DMS153 treated with DMSO at 0.1 percent for 48 hours (cell line): Measurements from ENCODE around the gene ABR.
"Not testable (repeated sequence)": the region's sequence is repeated elsewhere in the genome, so short reads cannot be mapped to it uniquely, and the experiment has no call there.

Experiments
- DNase-seq: peaks from one replicate; lab custom pipeline; 2025; ENCODE audit not compliant: unreplicated experiment; lab: John Stamatoyannopoulos, UW

Gene ABR

DNA sequence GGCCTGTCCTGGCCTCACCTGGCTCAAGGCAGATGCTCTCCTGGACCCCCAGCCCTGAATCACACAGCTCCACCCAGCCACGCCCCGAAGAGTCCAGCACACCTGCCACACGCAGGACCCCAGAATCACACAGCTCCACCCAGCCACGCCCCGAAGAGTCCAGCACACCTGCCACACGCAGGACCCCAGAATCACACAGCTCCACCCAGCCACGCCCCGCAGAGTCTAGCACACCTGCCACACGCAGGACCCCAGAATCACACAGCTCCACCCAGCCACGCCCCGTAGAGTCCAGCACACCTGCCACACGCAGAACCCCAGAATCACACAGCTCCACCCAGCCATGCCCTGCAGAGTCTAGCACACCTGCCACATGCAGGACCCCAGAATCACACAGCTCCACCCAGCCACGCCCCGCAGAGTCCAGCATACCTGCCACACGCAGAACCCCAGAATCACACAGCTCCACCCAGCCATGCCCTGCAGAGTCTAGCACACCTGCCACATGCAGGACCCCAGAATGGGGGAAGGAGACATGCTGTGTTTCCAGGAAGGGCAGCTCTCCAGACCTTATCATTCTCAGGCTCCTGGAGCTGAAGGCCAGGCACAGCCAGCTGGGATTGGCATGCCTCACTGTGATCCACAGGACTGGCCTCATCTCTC, 105.7 kb downstream of the ABR start:
- DNase-seq = not testable (repeated sequence)

DNA sequence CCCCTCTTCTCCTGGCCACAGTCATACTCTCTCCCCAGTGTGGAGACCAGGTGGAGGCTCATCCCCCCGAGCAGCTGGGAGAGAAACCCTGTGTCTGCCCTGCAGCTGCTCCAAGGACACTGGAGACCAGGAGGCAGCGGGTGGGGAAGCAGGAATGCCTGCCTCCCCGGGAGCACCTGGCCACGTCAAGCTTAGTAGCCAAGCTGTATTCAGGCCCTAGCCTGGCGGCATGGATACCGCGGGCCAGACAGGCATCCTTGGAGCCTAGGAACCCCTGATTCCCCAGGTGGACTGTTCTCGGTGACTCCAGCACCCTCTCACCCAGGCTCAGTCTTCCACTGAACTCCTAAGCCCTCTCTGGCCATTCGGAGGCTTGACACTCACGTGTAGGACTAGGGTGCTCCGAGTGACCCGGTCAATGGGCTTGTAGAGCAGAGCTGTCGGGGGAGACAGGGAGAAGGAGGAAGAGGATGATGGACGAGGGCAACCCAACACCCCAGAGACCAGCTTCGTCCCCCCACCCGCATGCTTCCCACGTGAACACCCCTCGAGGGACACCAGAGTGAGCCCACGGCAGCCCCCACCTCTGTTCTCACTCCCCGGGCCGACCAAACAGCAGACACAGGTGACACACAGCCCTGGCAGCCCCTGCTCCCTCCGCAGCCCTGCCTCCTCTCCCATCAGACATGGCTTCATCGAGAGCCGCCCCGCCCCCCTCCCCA, 106.4 kb downstream of the ABR start:
- DNase-seq = no peak

DNA sequence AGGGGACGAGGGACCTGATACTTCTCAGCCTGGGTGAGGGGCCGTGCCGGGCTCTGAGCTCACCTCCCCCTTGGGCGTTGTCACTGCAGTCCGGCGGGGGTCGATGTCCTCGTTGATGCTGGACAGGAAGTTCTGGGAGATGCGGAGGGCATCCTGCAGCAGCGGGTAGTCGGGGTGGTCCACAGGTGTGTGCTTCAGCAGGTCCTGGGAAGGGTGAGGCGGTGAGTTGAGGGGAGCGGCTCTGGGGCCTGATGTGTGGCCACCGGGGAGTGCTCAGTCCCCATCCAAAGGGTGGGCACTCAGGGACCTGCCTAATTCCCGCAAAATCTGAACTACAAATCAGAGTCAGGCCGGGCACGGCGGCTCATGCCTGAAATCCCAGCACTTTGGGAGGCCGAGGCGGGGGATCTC, 107.2 kb downstream of the ABR start:
- DNase-seq = no peak

DNA sequence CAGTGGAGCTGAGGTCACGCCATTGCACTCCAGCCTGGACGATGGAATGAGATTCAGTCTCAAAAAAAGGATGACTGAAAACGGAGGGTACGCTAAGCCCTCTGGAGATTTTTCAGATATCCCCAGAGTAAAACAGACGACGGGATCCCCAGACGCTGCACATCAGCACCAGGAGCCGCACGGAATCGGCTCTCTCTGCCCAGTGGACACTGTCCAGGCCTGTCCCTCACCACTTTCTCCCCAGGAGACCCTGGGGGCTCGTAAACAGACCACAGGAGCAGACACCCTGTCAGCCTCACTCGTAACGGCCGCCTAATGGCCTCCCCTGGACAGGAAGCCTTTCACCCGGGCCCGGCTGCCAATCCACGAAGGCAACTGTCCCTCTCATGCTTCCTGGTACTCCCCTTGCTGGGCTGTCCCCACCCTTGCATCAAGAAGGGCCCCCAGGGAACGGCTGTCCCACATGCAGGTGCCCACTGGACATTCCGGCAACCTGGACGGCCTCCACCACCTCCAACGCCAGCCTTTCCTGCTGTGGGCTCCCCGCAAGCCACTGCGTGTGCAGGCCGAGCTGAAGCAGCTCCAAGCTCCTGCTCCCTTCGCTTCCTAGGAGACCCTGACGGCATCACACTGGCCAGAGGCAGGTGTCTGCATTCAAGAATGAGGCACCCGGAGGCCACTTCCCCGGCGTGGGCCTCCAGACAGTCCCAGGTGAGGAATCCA, 108.5 kb downstream of the ABR start:
- no peak for DNase-seq

DNA sequence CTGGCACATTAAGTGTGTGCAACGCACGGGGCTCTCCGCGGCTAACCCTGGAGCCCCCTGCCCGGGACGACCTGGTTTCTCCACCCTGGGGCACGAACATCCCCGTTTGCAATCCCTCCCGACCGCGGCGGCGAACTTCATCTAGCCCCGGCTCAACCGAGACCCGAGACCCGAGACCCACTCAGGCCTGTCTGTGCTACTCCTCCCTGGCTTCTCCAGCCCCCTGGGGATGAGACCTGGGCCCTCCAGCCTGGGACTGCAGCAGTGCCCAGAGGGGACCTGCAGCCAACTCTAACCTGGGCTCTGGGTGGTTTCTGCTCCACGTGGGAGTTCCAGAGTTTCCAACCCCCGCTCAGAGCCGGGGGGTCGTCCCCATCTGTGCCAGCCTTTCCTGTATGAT, 109.4 kb downstream of the ABR start:
- DNase-seq = no peak

DNA sequence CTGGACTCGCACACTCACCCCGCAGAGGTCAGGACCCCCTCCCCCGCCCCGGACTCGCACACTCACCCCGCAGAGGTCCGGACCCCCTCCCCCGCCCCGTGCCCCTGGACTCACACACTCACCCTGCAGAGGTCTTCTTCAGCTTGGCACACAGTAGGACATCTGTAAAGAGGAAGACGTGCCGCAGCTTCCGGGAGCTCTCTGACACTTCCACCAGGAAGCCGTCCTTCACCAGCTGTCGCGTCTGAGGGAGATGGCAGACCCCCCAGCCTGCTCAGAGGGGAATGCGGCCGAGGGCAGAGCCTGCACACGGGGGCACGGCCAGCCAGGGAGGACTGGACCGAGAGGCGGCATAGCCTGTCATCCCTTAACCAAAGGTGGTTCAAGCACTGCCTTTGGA, 109.9 kb downstream of the ABR start:
- DNase-seq = no peak

DNA sequence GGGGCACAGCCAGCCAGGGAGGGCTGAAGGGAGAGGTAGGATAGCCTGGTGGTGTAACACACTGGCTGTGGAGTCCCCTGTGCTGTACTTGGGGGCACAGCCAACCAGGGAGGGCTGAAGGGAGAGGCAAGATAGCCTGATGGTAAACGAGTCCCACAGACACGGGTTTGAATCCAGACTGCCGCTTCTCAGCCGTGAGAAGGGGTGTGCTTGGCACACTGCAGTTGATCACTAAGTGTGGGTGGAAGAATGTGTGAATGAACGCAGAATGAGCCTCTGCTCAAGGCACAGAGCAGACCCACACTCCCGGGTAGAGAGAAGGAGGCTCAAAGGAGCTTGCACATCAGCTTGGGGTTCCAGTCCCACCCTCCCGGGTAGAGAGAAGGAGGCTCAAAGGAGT, 111.4 kb downstream of the ABR start:
- DNase-seq = no peak

DNA sequence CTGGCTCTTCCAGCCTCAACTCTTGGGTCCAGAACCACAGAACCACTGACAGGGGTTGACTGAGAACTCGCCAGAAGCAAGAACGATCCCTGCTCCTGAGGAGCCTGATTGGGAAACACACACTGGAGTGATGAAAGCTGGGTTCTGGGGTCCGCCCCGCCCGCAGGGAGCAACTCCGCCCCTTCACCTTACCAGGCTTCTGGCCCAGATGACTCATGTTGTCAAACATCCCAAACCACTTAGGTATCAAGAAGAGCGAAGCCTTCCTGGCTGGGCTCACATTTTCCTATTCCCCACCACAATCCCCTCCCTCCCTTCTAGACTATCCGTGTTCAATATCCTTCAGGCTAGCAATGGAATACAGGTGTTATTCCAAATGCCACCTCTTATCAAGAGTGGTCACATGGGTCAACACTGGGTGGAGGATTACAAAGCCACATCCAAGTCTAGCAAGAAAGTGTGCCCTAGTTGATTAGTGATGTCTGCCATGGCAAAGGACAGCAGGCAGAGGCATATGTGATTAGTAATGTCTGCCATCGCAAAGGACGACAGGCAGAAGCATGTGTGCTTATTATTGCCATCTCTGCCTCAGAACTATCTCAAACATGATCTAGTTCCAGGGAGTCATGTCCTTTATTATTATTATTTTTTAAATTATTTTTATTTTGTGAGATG, 112.4 kb downstream of the ABR start:
- DNase-seq = no peak

DNA sequence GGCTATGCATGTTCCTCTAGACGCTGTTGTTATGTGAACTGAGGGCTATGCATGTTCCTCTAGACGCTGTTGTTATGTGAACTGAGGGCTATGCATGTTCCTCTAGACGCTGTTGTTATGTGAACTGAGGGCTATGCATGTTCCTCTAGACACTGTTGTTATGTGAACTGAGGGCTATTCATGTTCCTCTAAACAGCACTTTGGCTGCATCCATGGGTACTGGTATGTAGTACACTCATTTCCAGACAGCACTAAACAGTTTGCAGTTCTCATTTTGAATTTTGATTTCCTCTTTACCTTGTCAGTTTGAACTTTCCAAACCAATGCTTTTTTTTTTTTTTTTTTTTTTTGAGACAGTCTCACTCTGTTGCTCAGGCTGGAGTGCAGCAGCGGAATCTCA, 114.4 kb downstream of the ABR start:
- DNase-seq = not testable (repeated sequence)

DNA sequence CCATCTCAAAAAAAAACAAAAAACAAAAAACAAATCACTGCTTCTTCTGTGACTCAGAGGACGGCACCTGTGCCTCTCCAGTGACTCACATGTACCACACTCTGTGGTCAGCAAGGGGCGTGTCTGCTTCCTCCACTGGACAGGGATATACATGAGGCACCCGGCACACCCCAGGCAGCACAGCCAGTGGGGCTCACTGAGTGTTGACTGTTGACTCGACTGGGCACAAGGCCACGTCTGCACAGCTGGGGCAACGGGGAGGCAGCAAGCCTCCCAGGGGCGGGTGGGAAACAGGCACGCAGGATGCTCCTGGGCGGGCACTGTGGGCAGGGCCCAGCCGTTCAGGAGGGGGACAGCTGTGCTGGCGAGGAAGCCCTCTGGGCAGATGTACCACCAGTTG, 118.8 kb downstream of the ABR start:
- no peak for DNase-seq

DNA sequence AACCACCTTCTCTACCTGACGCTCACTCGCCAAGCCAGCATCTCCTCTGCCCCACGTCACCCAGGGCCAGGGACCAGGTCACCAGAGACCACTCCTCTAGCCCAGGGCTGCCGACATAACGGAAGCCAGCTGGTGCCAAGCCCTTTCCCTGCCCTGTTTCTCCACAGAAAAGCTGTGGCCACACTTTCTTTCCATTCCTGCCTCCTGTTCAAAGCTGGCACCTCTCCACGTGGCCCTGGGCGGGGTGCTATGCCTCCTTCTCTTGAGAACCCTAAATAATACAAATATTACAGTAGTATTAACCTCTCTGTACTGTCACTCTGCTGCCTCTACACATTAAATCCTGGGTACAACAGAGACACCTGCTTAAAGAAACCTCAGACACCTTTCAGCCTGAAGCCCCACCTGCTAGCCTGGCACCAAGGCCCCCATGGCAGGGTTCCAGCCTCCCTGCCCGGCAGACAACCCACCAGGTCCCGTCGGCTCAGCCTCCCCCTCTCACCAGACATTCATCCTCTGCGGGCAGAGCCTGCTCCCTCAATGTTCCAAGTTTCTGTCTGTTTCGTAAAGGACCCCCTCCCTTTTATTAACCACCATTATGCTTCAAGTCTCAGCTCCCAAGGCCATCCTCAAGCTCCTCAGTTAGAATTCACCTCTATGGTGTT, 120.5 kb downstream of the ABR start:
- DNase-seq = no peak

DNA sequence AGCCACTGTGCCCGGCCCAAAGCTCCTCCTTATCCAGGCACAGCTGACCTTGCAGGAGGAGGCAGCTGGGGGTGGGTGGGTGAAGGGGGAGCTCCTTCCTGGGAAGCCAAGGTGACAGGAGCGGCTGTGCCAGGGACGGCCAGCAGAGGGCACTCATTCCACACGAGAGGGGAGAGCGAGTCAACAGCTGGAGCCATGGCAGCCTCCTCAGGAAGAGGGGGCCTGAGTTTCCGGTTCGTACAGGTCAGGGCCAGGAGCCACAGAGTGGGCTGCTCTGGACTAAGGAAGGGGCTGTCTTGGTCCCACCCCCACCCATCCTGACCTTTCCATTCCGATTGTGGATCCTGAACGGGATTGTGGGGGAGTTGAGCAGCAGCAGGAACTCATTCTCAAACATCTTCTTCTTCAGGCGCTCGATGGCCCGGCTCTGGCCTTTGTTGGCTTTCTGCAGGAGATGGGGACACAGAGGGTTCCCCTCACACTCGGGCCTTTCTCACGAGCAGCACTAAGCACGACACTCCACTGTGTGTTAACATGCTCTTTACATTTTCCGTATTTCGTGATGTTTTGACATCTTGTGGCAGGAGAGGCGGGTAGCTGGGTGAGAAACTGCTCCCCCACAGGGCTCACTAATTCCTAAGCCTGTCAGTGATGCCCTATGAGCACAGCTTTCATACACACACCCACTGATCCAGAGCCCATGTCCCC, 121.2 kb downstream of the ABR start:
- DNase-seq = peak; percentile 3

DNA sequence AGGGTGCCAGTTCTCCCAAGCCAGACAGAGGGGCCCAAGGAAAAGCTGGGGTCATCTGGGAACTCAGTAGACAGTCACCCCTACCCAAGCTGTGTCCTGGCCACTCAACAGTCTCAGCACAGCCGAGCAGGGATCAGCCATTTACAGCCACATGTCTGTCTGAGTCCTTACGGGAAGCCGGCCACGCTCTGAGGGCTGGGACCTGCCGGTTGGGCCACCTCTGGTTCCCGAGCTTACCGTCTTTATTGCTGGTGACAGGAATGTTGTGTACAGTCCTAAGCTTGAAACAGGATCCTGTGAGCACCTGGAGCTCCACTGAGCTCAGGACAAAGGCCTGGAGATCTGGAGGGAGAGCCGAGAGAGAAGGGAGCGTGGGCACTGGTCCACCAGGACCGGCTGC, 123.0 kb downstream of the ABR start:
- DNase-seq = no peak

DNA sequence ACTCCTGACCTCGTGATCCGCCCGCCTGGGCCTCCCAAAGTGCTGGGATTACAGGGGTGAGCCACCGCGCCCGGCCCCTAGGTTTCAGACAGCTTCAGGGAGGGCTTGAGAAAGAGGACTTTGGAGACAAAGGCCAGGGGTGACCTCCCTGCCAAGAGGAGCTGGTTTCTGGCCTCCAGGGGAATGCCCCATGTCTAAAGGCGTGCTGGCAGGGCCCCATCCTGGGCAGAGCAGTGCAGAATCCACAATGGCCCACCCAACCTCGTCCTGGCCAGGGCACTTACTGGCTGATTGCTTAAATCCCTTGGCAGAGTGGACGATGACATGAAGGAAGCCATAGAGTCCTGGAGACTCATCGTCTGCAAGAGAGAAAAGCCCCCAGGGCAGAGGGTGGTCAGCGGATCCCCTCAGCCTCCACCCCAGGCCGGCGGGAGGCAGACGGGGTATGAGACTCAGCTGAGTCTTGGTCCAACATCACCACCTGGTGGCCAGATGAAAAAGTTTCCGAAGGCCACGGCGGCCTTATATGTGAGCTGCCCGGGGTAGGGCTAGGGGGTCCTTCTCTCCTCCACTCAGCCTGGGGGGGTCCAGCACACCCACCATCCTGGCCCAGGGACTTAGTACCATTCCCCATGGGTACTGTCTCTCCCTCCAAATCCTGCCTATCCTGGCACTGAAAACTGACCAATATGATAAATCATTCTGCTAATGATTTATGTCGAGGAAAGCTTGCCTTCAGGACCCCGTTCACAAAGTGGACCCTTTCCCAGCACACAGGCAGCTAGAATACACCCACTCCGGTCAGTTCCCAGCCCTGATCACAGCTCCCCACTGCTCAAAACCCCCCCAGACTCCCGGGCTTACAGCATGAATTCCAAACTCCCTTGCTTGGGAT, 123.8 kb downstream of the ABR start:
- DNase-seq = no peak

DNA sequence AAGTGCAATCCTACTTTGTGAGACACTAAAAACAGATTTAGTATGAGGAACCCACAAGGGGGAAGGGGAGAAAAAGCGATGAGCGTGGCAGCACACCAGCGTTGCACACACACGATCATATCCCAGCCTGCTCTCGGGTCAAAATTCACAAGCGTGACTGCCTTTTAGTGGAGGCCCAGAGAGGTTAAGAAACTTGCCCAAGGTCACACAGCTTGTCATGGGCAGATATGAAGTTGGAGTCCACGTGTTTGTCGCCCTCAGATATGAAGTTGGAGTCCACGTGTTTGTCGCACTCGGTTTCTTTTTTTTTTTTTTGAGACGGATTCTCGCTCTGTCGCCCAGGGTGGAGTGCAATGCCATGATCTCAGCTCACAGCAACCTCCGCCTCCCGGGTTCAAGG, 124.5 kb downstream of the ABR start:
- DNase-seq = no peak

DNA sequence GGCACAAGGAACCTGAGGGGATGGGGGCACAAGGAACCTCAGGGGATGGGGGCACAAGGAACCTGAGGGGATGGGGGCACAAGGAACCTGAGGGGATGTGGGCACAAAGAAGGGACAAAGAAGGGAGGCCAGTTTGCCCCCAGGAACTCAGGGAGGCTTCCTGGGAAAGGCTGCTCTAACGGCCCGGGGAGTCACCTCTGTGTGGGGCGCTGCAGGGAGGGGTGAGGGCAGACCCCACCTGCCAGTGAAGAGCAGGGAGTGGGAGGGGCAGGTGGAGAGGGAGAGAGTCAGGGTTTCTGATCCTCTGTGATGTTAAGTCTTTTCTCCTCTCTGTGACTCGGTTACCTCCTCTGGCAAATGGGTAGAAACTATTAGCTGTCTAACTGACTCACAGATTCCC, 125.1 kb downstream of the ABR start:
- DNase-seq = no peak

DNA sequence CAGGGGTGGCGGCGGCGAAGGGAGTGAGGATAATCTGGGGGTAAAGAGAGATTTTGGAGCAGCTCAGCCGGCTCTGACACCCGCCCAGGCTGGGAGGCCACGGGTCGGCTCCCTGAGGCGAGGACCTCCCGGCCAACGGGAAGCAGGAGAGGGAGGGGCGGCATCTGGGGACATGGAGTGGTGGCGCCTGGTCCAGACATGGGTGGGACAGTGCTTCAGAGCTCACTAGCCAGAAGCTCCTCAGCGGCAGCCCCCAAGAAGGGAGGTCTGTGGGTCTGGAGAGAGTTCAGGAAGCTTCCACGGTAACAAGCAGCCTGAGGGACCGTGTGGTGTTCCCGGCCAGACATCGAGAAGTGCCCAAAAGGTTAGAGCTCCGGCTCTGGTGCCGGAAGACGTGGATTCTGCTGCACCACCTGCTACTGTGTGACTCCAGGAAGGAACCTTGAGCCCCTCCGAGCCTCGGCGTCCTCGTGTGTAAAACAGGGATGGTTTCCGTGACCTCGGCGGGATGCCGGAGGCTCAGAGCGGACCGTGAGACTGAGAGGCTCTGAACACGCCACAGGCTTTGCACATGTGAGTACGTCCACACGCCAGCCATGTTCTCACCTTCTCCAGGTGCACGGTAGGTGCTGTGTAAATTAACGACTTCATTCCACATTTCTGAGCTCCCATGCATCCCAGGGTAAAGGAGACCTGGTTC, 126.0 kb downstream of the ABR start:
- DNase-seq = no peak

DNA sequence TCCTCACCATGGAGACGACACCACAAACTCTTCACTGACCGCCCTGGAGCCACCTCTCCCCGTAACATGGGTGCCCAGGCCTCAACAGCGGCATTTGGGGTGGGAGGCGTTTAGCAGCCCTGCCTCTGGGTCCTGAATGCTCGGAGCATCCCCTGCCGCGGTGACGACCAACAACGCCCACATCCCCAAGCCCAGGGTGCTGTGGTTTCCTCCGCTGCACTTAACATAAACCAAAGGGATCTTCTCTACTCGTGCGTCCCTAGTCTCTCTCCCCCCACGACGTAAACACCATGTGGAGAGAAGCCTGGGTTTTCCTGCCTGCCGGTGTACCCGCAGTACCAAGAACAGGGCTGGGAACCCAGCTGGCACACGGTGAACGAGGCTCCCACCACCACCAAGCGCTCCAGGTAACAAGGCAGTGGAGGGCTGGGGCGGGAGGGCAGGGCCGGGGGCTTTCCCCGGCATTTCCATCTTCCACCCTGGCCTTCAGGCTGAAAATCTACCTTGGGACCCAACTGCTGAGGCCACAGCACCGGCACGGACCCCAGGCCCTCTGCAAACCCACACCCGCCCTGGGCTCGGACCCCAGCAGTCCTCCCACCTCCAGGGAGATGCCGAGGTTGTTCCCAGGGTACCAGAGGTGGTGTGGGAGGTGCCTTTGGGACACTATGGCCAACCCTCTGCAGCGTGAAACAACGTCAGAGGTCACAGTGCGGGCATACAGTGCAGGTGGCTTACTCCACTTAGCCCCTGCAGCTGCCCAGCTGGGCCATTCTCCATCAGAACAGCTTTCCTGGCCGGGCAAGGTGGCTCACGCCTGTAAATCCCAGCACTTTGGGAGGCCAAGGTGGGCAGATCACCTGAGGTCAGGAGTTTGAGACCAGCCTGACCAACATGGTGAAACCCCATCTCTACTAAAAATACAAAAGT, 128.5 kb downstream of the ABR start:
- no peak for DNase-seq
